Measurements from ENCODE around the gene CHD6.

The CHD6 gene

DNA sequence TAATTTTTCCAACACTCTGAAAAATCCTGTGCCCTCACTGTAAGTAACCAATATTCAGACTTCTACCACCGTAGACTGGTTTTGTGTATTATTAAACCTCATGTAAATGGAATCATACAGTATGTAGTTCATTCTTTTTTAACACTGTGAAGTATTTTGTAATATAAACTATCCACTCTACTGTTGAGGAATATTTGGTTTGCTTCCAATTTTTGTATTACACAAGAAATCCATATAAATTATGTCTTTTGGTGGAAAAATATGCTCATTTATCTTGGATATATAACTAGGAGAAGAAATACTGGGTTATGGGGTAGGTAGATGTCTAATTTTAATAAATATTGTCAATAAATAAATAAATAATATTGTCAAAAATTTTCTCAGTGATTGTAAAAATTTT lies 116.8 kb downstream of the CHD6 start:
- Histone ChIP-seq H3K27me3 (ENCODE audit: insufficient read depth, low read length) (no peaks in the 10 kb centered on the region), H3K27ac (ENCODE audit: low read depth, low read length) (no peak overlapping the region), H3K9ac (ENCODE audit: low read depth, low read length) (no peak overlapping the region), H3K9me3 (ENCODE audit: insufficient read depth, low read depth, low read length) (no peaks in the 10 kb centered on the region; the same call in 1 of the 2 replicates), H3K4me1 (ENCODE audit: insufficient read depth, low read length) (peaks cover 7% of the 10 kb centered on the region; the same call in 1 of the 2 replicates), H3K4me3 (ENCODE audit: low read length) (no peak overlapping the region), H3K36me3 (ENCODE audit: insufficient read depth, low read length) (peaks cover 41% of the 10 kb centered on the region)
- no CpG with 5 or more reads among the region's 1 CpG for WGBS

DNA sequence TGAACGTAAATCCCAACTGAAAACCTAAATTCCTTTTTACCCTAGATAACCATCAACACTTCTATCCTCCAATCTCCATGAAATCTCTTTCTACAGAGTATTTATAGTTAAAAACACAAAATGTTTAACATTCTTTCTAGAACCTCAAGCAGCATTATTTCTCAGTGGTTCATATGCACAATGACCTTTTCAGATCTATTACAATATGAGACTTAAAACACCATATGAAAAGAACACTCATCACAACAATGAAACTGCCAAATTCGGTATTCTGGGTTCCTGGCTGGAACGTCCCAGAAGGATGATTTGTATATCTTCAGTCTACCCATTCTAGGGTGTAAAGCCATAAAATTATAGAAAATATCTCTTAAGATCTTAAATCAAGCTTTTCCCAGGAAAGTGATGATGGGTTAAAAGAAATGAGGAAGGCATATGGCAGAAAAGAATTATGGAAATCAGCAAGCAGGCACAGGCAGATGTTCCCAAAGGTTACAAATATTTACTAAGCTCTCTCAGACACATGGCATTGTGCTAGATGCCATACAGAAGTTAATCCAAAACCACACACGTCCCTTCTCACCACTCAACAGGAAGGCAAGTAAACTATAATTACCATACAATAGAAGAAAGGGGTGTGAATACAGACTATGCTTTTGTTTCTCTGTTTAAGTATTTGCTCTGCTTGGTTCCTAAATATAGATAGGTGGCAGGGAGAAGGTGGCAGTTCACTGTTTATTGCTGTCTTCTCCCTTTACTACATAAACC lies 118.0 kb downstream of the CHD6 start:
- Histone ChIP-seq H3K27me3 (ENCODE audit: insufficient read depth, low read length) (no peaks in the 10 kb centered on the region), H3K9me3 (ENCODE audit: insufficient read depth, low read depth, low read length) (no peaks in the 10 kb centered on the region; the same call in 1 of the 2 replicates), H3K27ac (ENCODE audit: low read depth, low read length) (no peak overlapping the region), H3K9ac (ENCODE audit: low read depth, low read length) (no peak overlapping the region), H3K36me3 (ENCODE audit: insufficient read depth, low read length) (peaks cover 46% of the 10 kb centered on the region), H3K4me3 (ENCODE audit: low read length) (no peak overlapping the region), H3K4me1 (ENCODE audit: insufficient read depth, low read length) (peaks cover 7% of the 10 kb centered on the region; the same call in 1 of the 2 replicates)
- 68% methylated on average over 4 of the region's 4 CpGs for WGBS

DNA sequence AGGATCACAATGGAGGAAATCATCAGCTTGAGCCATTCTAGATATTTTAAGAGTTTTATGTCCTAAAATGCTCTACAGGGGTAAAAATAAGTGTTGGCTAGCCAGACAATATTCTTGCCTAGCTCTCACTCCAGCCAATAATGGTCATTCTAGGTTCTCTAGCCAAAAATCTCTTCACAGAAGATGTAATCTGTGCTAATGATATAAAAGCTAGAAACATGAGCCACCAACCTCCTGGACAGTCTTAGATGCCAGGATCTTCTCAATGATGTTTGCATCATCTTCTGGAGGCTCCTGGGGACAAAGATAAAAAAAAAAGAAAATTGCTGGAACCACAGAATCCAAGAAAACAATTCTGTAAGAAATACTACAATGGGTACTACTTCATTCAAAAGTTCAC lies 119.1 kb downstream of the CHD6 start:
- Histone ChIP-seq H3K27me3 (ENCODE audit: insufficient read depth, low read length) (no peaks in the 10 kb centered on the region), H3K36me3 (ENCODE audit: insufficient read depth, low read length) (peaks cover 45% of the 10 kb centered on the region), H3K9me3 (ENCODE audit: insufficient read depth, low read depth, low read length) (no peaks in the 10 kb centered on the region), H3K9ac (ENCODE audit: low read depth, low read length) (no peak overlapping the region), H3K27ac (ENCODE audit: low read depth, low read length) (no peak overlapping the region), H3K4me3 (ENCODE audit: low read length) (no peak overlapping the region), H3K4me1 (ENCODE audit: insufficient read depth, low read length) (peaks cover 7% of the 10 kb centered on the region; the same call in 1 of the 2 replicates)

DNA sequence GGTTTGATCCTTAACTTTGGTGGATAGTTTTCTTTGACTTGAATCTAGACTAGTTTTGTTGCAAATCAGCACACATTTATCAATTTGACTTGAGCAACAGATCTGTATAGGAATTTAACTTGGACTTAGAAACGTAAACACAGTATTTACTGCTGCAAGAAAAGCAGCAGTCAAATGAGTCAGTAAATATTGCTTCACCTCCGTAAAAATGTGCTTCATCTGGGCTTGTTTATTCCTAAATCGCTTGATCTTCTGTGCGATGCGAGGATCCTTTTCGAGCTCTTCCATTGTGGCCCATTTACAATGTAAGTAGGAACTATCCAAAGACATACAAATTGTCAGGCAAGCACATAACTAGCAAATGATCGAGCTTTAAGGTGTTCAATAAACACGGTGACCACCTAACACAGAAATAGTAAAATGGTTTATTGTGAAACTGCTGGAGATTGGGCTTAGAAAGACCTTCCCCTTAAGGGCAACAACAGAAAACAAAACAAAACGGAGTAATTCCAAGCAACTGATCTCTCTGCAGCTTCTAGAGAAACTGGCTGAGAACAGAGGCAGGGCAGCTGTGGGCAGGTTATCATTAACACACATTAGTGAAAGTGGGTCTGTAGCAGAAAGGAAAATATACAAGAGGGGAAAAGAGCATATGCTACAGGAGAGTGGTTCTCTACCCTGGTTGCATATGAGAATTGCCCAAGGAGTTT lies 120.8 kb downstream of the CHD6 start:
- H3K27me3 ChIP-seq (ENCODE audit: insufficient read depth, low read length): no peaks in the 10 kb centered on the region
- no peaks in the 10 kb centered on the region for H3K9me3 ChIP-seq (ENCODE audit: insufficient read depth, low read depth, low read length)
- H3K9ac ChIP-seq (ENCODE audit: low read depth, low read length): no peak overlapping the region
- peaks cover 62% of the 10 kb centered on the region for H3K36me3 ChIP-seq (ENCODE audit: insufficient read depth, low read length)
- H3K27ac ChIP-seq (ENCODE audit: low read depth, low read length): no peak overlapping the region
- WGBS: 96% methylated on average over 8 of the region's 9 CpGs
- H3K4me1 ChIP-seq (ENCODE audit: insufficient read depth, low read length): peaks cover 7% of the 10 kb centered on the region; the same call in 1 of the 2 replicates
- H3K4me3 ChIP-seq (ENCODE audit: low read length): no peak overlapping the region

DNA sequence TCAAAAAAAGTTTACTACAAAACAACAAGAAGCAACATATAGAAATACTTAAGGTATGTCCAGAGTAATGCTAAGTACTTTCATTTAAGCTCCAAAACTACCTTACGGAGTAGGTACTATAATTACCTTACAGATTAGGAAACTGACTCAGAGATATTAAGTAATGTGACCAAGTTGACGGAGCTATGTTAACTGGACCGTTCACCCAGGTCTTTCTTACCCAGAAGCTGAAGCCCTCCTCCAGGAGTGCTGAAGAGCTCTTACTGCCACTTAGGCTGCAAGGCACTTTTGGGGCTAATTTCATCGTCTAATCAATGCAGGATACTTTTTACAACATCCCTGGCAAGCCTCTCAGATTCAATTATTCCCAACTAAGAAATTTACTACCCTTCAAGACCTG lies 123.7 kb downstream of the CHD6 start:
- H3K4me1 ChIP-seq (ENCODE audit: insufficient read depth, low read length): no peaks in the 10 kb centered on the region
- peaks cover 88% of the 10 kb centered on the region for H3K36me3 ChIP-seq (ENCODE audit: insufficient read depth, low read length)
- no peak overlapping the region for H3K27ac ChIP-seq (ENCODE audit: low read depth, low read length)
- H3K9me3 ChIP-seq (ENCODE audit: insufficient read depth, low read depth, low read length): no peaks in the 10 kb centered on the region
- 96% methylated on average over 4 of the region's 4 CpGs for WGBS
- no peak overlapping the region for H3K9ac ChIP-seq (ENCODE audit: low read depth, low read length)
- H3K27me3 ChIP-seq (ENCODE audit: insufficient read depth, low read length): no peaks in the 10 kb centered on the region
- no peak overlapping the region for H3K4me3 ChIP-seq (ENCODE audit: low read length)

DNA sequence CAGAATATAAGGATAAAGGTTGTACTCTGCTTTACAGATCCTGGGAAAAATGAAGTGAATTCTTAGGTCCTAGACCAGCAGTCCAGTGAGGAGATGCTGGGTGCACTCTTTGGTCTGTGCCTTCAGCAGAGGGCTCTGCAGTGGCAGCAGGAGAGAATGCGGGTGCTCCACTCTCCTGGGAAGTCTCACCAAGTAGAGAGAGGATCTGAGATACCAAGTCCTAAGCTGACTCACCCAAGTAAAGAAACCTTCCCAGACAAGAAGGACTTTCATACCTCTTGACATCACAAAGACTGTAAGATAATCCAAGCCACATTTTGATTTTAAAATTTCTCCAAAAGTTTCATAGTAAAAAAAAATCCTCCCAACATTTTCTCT lies 134.6 kb downstream of the CHD6 start:
- Histone ChIP-seq H3K27me3 (ENCODE audit: insufficient read depth, low read length) (no peaks in the 10 kb centered on the region), H3K27ac (ENCODE audit: low read depth, low read length) (no peak overlapping the region), H3K9me3 (ENCODE audit: insufficient read depth, low read depth, low read length) (no peaks in the 10 kb centered on the region), H3K4me3 (ENCODE audit: low read length) (no peak overlapping the region), H3K4me1 (ENCODE audit: insufficient read depth, low read length) (no peaks in the 10 kb centered on the region), H3K9ac (ENCODE audit: low read depth, low read length) (no peak overlapping the region), H3K36me3 (ENCODE audit: insufficient read depth, low read length) (peaks cover 93% of the 10 kb centered on the region)
- WGBS: 92% methylated on average over 1 of the region's 1 CpG

DNA sequence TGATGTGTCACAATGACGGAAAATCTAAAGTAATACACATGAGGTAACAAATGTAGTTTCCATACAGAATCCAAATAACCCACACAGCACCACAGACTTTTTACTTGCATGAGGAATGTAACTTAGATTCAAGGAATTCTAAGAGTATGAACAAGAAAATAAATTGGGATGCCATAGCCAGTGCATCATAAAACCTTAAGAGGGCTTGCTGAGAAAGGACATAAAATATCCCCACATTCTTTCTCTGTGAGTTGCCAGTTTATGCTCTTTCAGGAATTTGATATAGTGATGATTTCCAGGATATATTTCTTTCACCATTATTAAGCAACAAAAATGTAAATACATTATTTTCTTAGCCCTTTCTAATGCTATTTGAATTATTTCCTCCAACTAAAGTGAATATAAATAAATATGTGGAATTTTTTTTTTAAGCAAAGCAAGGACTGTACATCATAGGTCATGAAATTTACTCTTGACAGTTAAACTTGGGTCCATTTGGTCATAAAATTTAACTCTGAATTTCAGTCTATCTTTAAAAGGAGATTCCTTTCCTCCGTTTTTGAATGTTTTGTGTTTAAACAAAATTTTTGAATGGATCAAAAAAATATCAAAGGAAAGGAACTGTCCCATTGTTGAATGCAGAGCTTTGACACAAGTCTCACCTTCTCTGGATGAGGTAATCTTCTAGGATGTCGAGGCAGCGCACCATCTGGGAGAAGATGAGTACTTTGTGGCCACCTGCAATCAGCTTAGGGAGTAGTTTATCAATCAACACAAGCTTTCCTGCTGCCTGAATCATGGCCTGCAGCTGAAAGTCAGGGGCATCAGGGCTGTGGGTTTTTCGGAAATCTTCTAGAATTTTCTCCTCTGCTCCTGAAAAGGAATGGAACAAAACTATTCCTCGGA lies 135.3 kb downstream of the CHD6 start:
- 88% methylated on average over 6 of the region's 6 CpGs for WGBS
- Histone ChIP-seq H3K9ac (ENCODE audit: low read depth, low read length) (no peak overlapping the region), H3K27ac (ENCODE audit: low read depth, low read length) (no peak overlapping the region), H3K36me3 (ENCODE audit: insufficient read depth, low read length) (peaks cover 87% of the 10 kb centered on the region), H3K27me3 (ENCODE audit: insufficient read depth, low read length) (no peaks in the 10 kb centered on the region), H3K4me3 (ENCODE audit: low read length) (no peak overlapping the region), H3K4me1 (ENCODE audit: insufficient read depth, low read length) (no peaks in the 10 kb centered on the region), H3K9me3 (ENCODE audit: insufficient read depth, low read depth, low read length) (no peaks in the 10 kb centered on the region)

DNA sequence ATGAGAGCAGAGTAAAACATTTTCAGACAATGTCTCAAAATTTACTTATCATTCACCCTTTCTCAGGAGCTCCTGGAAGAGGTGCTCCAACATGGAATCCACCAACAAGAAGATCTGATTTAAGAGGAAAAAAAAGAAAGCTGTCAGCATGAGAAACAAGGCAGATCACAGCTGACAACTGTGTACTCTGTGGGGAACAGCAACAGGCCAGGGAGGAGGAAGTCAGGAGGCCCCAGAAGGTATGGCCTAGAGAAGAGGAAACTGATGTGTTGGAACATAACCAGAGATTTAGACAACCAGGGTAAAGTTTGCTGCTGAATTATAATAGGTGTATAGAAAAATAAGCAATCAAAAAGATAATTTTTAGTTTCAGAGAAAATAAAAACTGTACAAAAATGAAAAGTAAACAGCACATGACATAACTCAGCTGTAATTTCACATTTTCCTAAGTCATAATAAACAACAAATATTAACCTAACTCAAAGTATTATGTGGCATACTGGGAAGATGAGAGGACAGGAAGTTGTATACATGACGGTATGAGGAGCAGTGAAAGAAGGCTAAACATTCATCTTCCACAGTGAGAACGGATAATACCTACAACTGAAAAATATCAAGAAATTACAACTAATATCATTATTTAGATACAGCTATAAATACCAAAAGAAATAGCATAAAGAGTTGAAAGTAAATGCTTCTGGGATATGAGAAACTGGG lies 138.0 kb downstream of the CHD6 start:
- WGBS: 83% methylated on average over 1 of the region's 2 CpGs
- Histone ChIP-seq H3K4me3 (ENCODE audit: low read length) (no peak overlapping the region), H3K27me3 (ENCODE audit: insufficient read depth, low read length) (no peaks in the 10 kb centered on the region), H3K9me3 (ENCODE audit: insufficient read depth, low read depth, low read length) (no peaks in the 10 kb centered on the region), H3K9ac (ENCODE audit: low read depth, low read length) (no peak overlapping the region), H3K36me3 (ENCODE audit: insufficient read depth, low read length) (peaks cover 75% of the 10 kb centered on the region), H3K27ac (ENCODE audit: low read depth, low read length) (no peak overlapping the region), H3K4me1 (ENCODE audit: insufficient read depth, low read length) (no peaks in the 10 kb centered on the region)

DNA sequence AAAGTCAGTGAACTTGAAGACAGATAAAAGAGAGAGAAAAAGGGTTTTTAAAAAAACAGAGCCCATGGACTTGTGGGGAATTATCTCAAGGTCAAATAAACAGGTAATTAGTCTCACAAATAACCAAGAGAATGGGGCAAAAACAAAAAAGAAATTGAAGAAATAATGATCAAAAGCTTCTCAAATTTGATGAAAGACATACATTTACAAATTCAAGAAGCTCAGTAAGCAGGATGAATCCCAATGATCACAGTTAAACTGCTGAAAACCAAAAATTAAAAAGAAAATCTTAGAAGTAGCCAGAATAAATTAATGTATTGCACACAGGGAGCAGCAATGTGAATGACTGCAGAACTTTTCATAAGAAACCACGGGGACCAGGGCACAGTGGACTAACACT lies 139.1 kb downstream of the CHD6 start:
- Histone ChIP-seq H3K4me1 (ENCODE audit: insufficient read depth, low read length) (no peaks in the 10 kb centered on the region), H3K9ac (ENCODE audit: low read depth, low read length) (no peak overlapping the region), H3K9me3 (ENCODE audit: insufficient read depth, low read depth, low read length) (no peaks in the 10 kb centered on the region), H3K4me3 (ENCODE audit: low read length) (no peak overlapping the region), H3K36me3 (ENCODE audit: insufficient read depth, low read length) (peaks cover 75% of the 10 kb centered on the region), H3K27me3 (ENCODE audit: insufficient read depth, low read length) (no peaks in the 10 kb centered on the region), H3K27ac (ENCODE audit: low read depth, low read length) (no peak overlapping the region)
- WGBS: 95% methylated on average over 1 of the region's 1 CpG

DNA sequence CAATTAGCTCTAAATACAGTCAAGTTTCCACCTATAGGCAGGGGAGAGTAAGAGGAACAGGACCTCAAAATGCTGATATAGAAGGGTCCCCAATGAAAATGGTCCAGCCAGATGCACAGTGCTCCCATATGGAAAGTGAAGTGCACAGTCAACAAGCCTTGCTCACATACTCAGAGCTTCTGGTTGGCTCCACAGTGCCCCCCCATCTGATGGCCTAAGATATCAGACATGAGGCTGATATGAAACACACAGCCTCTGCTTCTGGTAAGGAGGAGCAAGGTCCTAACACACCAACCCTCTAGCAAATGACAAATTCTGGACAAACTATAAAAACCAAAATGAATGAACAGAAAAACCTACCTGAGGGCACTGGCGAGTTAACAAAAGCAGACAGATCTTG lies 140.2 kb downstream of the CHD6 start:
- H3K36me3 ChIP-seq (ENCODE audit: insufficient read depth, low read length): peaks cover 75% of the 10 kb centered on the region
- H3K4me1 ChIP-seq (ENCODE audit: insufficient read depth, low read length): no peaks in the 10 kb centered on the region
- H3K9me3 ChIP-seq (ENCODE audit: insufficient read depth, low read depth, low read length): no peaks in the 10 kb centered on the region
- H3K27ac ChIP-seq (ENCODE audit: low read depth, low read length): no peak overlapping the region
- no peak overlapping the region for H3K9ac ChIP-seq (ENCODE audit: low read depth, low read length)
- 85% methylated on average over 1 of the region's 1 CpG for WGBS
- H3K27me3 ChIP-seq (ENCODE audit: insufficient read depth, low read length): no peaks in the 10 kb centered on the region
- no peak overlapping the region for H3K4me3 ChIP-seq (ENCODE audit: low read length)
